COLO668 (cell line): ENCODE results near the gene NCAN.
"Not testable (repeated sequence)": the region's sequence is repeated elsewhere in the genome, so short reads cannot be mapped to it uniquely, and the experiment has no call there.

Source experiments
- DNase-seq: peaks from one replicate; lab custom pipeline; 2025; ENCODE audit not compliant: unreplicated experiment; lab: John Stamatoyannopoulos, UW

NCAN gene

DNA sequence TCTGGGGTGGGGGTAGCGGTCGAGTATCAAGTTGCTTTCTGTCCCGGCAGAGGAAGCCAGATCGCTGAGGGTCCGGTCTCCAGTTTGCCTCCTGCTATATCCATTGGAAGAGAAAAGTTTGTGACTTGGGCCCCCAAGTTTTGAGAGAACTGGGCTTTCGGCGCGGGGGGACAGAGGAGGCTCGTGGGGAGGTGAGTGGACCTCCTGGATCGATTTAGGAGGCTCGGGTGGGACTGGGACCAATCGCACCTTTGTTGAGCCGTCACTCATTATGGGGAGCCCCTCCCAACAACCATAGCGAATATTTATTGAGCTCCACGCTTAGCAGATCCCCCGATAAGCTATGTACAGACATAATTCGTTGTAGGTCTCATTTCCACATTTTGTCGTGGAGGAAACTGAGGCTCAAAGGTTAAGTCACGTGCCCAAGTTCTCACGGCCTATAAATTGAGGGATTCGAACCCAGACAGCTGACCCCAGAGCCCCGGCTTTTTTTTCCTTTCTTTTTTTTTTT is 18.8 kb upstream of the NCAN start:
- no peak for DNase-seq

- DNase-seq: no peak
These were observed 17.8 kb upstream of the NCAN start for GRCh38 chr19:19193926-19194325.

GRCh38 chr19:19201697-19202630 is 9.8 kb upstream of the NCAN start:
- DNase-seq: no peak

DNA sequence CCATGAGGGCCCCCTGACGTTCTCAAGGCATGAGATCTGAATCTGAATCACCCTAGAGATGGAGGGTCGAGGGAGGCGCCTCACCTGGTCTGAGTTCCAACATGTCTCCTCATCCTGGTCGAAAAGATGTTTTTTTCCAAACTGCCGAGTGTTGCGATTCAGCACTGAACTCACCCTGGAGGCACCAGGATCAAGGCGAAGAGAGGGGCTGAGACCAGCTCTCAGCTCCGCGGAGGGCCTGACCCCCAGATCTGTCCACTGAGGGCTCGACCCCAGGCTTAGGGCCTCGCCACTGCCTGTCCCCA is 9.1 kb upstream of the NCAN start:
- no peak for DNase-seq

DNA sequence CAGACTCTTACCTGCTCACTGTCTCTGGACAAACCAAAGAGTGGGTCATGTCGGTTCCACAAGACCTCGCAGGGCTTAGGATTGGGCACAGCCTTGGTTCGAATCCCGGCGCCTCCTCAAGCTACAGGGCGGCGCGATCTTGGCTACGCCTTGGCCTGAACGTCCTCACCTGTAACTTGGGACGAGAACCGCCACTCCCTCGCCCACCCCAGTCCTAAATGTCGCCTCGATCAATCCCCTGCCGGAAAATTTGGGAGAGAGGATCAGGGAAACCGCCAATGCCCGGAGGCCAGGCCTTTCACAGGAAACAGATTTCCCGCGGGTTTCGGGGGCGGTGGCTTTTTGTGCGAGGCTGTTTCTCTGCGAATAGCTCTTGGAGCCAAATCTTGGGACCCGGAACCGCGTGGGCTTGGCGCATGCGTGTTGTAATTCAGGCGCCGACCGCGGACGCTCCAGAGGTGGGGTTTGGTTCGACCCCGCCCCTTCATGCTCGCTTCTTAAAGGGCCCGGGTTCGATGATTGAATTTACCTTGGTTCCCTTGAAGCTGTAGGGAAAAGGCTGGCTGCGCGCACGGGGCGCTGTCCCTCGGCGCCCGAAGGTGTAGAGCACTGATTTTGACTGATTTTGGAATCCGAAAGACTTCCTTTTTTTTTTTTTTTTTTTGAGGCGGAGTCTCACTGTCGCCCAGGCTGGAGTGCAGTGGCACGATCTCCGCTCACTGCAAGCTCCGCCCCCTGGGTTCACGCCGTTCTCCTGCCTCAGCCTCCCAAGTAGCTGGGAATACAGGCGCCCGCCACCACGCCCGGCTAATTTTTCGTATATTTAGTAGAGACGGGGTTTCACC is 8.5 kb upstream of the NCAN start, which contains the start of gene NR2C2AP:
NR2C2AP (minus strand) TSS at position 403 of the 845 bp plus-strand sequence; CDS start at position 49, 354 bp downstream.
- DNase-seq: peak; percentile 94

DNA sequence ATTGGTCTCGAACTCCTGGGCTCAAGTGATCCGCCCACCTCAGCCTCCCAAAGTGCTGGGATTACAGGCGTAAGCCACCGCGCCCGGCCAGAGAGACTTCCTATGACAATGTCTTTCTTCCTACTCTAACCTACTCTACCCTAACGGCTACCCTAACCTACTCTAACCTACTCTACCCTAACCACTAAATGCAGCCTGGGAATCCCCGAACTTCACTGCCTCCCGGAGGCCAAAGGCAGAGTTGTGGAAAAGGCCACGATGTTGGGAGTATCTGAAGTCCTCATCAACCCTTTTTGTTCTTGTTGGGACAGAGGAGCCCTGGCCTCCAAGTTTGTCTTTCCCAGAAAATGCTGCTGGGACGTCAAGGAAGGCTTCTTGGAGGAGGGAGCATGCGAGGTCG is 7.6 kb upstream of the NCAN start:
- no peak for DNase-seq

GRCh38 chr19:19205416-19206410 is 6.0 kb upstream of the NCAN start:
- no peak for DNase-seq

GRCh38 chr19:19206938-19207337 is 4.8 kb upstream of the NCAN start:
- DNase-seq: no peak

GRCh38 chr19:19207637-19208572 is 3.9 kb upstream of the NCAN start:
- no peak for DNase-seq

GRCh38 chr19:19209372-19209771 is 2.4 kb upstream of the NCAN start:
- peak; percentile 48 for DNase-seq

DNA sequence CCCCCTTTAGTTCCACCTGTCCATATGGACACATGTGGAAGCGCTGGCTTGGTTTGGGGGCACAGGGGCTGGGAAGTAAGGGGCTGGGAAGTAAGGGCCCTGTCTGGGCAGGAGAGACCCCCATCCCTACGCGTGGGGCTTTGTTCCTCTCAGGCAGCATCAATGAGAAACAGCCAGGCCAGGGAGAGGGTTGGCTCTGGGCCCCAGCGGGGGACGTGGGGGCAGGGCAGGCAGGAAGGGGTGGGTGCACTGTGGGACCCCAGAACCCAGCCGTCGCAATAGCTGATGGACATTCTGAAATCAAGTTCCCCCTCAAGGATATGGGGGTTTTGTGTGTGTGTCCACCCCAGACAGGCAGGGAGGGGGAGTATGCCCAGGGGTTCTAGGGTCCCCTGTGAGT is 1.2 kb downstream of the NCAN start:
- DNase-seq: no peak

- DNase-seq: no peak
These were observed 1.8 kb downstream of the NCAN start for GRCh38 chr19:19213426-19214158.

- DNase-seq: peak; percentile 53
These were observed 2.4 kb downstream of the NCAN start for GRCh38 chr19:19214159-19214490.

GRCh38 chr19:19214892-19215291 is 3.1 kb downstream of the NCAN start:
- no peak for DNase-seq

DNA sequence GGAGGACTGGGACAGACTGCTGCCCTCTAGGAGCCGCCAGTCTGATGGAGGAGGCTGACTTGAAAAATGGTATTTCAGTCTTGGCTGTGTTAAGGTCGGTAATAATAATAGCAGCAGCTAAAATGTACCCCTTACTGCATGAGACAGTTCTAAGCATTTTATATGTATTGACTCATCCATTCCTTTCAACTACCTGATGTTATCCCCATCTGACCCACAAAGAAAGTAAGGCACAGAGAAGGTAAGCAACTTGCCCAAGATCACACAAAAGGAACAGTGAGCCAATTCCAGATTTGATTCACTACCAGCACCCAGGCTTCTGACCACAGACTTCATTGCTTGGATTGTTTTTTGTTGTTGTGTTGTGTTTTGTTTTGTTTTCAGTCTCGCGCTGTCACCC is 4.0 kb downstream of the NCAN start:
- no peak for DNase-seq

GRCh38 chr19:19217099-19217498 is 5.3 kb downstream of the NCAN start:
- peak; percentile 8 for DNase-seq

DNA sequence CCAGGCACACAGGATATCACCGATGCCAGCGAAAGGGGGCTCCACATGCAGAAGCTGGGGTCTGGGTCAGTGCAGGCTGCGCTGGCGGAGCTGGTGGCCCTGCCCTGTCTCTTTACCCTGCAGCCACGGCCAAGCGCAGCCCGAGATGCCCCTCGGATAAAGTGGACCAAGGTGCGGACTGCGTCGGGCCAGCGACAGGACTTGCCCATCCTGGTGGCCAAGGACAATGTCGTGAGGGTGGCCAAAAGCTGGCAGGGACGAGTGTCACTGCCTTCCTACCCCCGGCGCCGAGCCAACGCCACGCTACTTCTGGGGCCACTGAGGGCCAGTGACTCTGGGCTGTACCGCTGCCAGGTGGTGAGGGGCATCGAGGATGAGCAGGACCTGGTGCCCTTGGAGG is 7.2 kb downstream of the NCAN start:
- DNase-seq: no peak

DNA sequence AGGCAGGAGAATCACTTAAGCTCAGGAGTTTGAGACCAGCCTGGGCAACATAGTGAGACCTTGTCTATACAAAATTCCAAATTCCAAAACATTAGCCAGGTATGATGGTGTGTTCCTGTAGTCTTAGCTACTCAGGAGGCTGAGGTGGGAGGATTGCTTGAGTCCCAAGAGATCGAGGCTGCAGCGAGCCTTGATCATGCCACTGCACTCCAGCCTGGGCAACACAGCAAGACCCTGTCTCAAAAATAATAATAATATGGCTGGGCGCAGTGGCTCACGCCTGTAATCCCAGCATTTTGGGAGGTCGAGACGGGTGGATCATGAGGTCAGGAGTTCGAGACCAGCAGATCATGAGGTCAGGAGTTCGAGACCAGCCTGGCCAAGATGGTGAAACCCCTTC is 9.2 kb downstream of the NCAN start:
- not testable (repeated sequence) for DNase-seq

DNA sequence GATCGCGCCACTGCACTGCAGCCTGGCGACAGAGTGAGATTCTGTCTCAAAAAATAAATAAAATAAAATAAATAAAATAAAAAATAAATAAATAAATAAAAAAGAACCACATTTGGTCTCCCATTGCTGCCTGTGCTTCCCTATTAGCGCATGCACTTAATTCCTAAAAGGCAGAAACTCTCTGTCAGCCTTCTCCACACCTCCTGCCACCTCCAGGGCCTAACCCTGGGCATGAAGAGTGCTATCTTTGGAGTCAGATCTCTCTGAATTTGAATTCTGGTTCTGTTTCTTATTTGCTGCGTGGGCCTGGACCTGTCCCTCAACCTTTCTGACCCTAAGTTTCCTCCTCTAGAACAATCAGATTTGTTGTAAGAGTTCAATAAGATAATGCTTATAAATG is 11.3 kb downstream of the NCAN start:
- DNase-seq: no peak
